Right atrium auricular region (tissue), 2 donors: ENCODE measurements around the gene BCORL1. TPM values are rescaled to one million over a fixed set of nuclear protein-coding genes. Genes with fewer than 3 reads are reported as not detected.

Source experiments
- DNase-seq: peaks from one replicate; pipeline ENCODE4 v3.0.0-alpha.2; 2019; ENCODE audit warnings: low spot score
- H3K27ac ChIP-seq, 2 donors: fragments of 200-600 bp; sonication (generic); 1 replicate in 1 of 2; 2 replicates in 1 of 2; pipeline ENCODE4 v1.5.1; 2016 to 2019
- H3K27me3 ChIP-seq, 2 donors: fragments of 200-600 bp; sonication (generic); one replicate each; pipeline versions ENCODE4 v1.5.1 to v1.6.0; 2017 to 2019
- H3K36me3 ChIP-seq: fragments of 200-600 bp; sonication (generic); one replicate; pipeline ENCODE4 v1.5.1; 2016
- H3K4me1 ChIP-seq, 2 donors: fragments of 200-600 bp; sonication (generic); one replicate each; pipeline versions ENCODE4 v1.5.1 to v1.6.0; 2017 to 2019
- H3K4me3 ChIP-seq, 2 donors: fragments of 200-600 bp; sonication (generic); 1 replicate in 1 of 2; 2 replicates in 1 of 2; pipeline ENCODE4 v1.5.1; 2017 to 2019; ENCODE audit warnings: mild to moderate bottlenecking in 1 of 2, moderate library complexity in 1 of 2
- H3K9me3 ChIP-seq, 2 donors: fragments of 200-600 bp; sonication (generic); one replicate each; pipeline ENCODE4 v1.5.1; 2019
- CTCF ChIP-seq, 2 donors: fragments of 200-600 bp; sonication (generic); IDR thresholded peaks; one replicate each; pipeline ENCODE4 v1.5.1; 2019; ENCODE audit warnings: antibody characterized with exemption in 2 of 2
- total RNA-seq, 2 donors: library from RNA; depleted of rRNA; stranded (reverse); fragments of >200 nt; gene quantifications; one replicate each; pipeline ENCODE4 v1.1.0, GENCODE V29; 2016

The BCORL1 gene
- total RNA-seq, 2 donors from 2014 or later = 3.1 to 7.5 TPM

DNA sequence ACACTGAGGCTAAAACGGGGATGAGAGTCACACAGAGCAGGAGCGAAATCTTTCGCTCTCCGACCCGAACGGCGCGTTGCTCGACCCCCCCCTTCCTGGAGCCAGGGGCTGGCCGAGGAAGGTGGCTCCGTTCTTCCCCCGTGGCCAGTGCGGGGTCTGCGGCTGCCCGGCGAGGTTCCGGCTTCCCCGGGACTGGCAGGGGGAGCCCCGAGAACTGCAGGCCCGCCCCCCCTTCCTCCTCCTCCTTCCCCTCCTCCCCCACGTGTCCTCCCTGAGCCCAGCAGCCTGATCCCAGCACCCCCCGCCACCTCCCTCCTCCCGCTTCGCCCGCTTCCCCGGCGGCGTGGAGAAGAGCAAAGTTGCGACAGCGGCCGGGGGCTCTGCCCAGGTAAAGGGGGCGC is 2.4 kb upstream of the BCORL1 start:
- Histone ChIP-seq H3K27me3 (no peaks in the 10 kb centered on the region), H3K9me3 (no peaks in the 10 kb centered on the region), H3K36me3 (no peaks in the 10 kb centered on the region), H3K27ac (peak overlapping the region in 1 of 2 donors; percentile 86), H3K4me3 (peak overlapping the region in 1 of 2 donors; percentile 59), H3K4me1 (peaks cover 0 to 6% of the 10 kb centered on the region in 2 donors)
- DNase-seq = no peak
- no peak for TF ChIP-seq CTCF (IDR thresholded peaks at IDR 0.05)

DNA sequence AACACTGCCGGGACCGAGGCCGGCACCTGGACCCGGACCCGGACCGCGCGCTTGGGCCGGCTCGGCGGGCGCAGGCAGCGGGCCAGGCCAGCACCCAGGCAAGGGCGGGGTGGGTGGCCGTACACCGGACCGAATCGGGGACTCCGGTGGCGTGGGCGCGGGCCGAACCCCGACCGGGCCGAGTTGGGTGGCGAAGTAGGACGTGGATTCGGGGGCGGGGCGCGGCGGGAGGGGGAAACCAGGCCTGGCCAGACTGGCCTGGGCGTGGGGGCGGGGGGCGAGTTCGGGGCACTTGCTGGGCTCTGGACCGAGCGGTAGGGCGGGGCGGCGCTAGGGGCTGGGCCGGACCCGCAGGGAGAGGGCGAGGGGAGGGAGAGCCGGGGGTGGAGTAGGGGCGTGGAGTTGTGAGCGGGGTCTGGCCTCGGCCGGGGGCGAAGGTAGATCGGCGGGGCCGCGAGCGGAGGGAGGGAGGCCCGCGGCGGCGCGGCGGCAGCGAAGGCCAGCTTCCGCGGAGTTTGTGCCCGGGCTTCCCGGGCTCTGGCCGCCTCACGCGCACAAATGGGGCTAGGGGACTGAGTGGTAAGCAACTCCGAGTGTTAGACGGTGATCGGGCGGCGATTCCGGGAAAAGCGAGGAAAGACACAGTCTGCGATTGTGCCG is 1.8 kb upstream of the BCORL1 start:
- H3K4me1 ChIP-seq = peaks cover 0 to 7% of the 10 kb centered on the region in 2 donors
- peak overlapping the region in 1 of 2 donors; percentile 86 for H3K27ac ChIP-seq
- H3K4me3 ChIP-seq = peak overlapping the region in 1 of 2 donors; percentile 59
- no peak for DNase-seq
- no peaks in the 10 kb centered on the region for H3K9me3 ChIP-seq
- no peaks in the 10 kb centered on the region for H3K27me3 ChIP-seq
- H3K36me3 ChIP-seq = no peaks in the 10 kb centered on the region
- no peak for TF ChIP-seq CTCF (IDR thresholded peaks at IDR 0.05)

DNA sequence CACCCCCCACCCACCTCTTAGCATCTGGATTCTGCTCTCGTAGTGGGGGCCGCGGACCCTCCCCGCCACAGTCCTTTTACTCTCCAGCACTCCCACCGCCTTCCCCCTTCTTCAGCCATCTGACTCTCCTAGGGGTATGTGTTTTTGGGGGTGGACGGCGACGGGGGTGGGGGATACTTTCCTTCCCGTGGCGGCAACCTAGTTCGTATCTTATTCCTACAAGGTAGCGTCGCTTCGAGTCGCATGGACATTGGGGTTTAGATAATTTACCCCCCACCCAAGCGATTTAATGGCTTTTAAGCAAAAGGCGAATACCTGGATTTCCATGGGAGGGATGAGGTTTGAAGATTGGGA is 1.3 kb upstream of the BCORL1 start:
- peaks cover 0 to 7% of the 10 kb centered on the region in 2 donors for H3K4me1 ChIP-seq
- no peaks in the 10 kb centered on the region for H3K36me3 ChIP-seq
- peak overlapping the region in 1 of 2 donors; percentile 59 for H3K4me3 ChIP-seq
- no peak for TF ChIP-seq CTCF (IDR thresholded peaks at IDR 0.05)
- no peak for DNase-seq
- no peaks in the 10 kb centered on the region for H3K27me3 ChIP-seq
- H3K27ac ChIP-seq = peak overlapping the region in 1 of 2 donors; percentile 86
- no peaks in the 10 kb centered on the region for H3K9me3 ChIP-seq

DNA sequence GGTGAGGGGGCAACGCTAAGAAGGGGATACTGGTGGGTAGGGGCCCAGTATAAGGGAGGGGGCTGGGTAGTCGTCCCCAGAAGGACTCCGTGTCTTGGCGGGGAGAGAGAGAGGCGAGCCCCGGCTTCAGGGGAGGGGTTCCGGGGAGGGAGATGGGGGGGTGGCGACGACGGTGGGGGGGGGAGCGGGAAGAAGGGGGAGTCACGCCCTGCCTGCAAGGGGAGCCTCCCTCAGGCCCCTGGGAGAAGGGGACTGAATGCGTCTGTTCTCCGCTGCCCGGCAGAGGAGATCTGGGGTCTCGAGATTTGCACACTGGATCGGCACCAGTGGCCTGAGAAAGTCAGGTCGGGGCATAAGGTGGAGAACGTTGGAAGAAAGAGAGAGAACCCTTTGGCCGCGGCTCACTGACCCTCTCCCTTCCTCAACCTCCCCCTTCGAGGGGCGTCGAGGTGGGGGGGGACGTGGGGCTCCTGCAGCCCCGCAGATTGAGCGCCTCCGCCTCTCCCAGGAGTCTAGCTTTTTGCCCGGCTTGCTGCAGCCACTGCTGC is 609 bp upstream of the BCORL1 start:
- peak overlapping the region in 1 of 2 donors; percentile 59 for H3K4me3 ChIP-seq
- TF ChIP-seq CTCF (IDR thresholded peaks at IDR 0.05) = no peak
- peaks cover 0 to 7% of the 10 kb centered on the region in 2 donors for H3K4me1 ChIP-seq
- H3K27me3 ChIP-seq = no peaks in the 10 kb centered on the region
- peak overlapping the region in 1 of 2 donors; percentile 86 for H3K27ac ChIP-seq
- no peak for DNase-seq
- no peaks in the 10 kb centered on the region for H3K9me3 ChIP-seq
- no peaks in the 10 kb centered on the region for H3K36me3 ChIP-seq

DNA sequence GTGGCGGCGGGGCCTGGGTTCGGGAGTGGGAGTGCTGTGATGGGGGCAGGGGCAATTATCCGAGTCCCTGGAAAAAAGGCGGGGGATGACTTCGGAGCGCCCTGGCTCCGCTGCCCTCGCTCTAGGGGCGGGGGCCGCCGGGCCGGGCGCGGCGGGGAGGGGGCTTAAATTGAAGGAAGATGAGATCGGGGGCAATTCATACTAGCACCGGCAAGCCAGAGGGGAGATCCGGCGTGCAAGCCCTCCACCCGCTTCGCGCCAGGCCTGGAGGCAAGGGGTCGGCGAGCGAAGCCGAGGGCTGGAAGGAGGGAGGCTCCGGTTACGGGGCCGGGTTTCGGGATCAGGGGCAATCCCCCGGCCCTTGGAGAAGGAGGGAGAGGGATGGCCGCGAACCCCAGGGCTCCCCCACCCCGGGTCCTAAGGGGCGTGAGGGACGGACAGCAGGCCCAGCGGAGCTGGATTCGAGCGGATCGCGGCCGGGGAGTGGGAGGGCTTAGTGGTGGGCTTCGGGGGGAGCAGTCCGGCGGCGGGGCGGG is 1.2 kb downstream of the BCORL1 start:
- H3K4me1 ChIP-seq = peaks cover 0 to 7% of the 10 kb centered on the region in 2 donors
- no peak for DNase-seq
- H3K9me3 ChIP-seq = no peaks in the 10 kb centered on the region
- no peak overlapping the region for H3K27ac ChIP-seq
- H3K4me3 ChIP-seq = no peak overlapping the region
- H3K36me3 ChIP-seq = no peaks in the 10 kb centered on the region
- H3K27me3 ChIP-seq = no peaks in the 10 kb centered on the region
- TF ChIP-seq CTCF (IDR thresholded peaks at IDR 0.05) = no peak
